ENCODE data around the gene ZRANB3.
"Not testable (repeated sequence)": the region's sequence is repeated elsewhere in the genome, so short reads cannot be mapped to it uniquely, and the experiment has no call there.

Gene ZRANB3

GRCh38 chr2:135512099-135512498 is 18.9 kb downstream of the ZRANB3 start:
- TF ChIP-seq Cebpa-rat (IDR thresholded peaks at IDR 0.05) = no peak
- no peak overlapping the region for H3K9ac ChIP-seq
- no peaks in the 10 kb centered on the region for H3K4me1 ChIP-seq
- H3K4me3 ChIP-seq = no peak overlapping the region
- H4K20me1 ChIP-seq = no peaks in the 10 kb centered on the region
- peaks cover 29 to 60% (median 53%) of the 10 kb centered on the region in 11 experiments for H3K9me3 ChIP-seq (replicated peaks in 1 of 11)
- no peaks in the 10 kb centered on the region for H3K27me3 ChIP-seq
- H3K27ac ChIP-seq = no peak overlapping the region
- peaks cover under 1 to 32% (median 15%) of the 10 kb centered on the region in 11 experiments; a peak in 21 of 22 replicates for H3K36me3 ChIP-seq
- H3K4me2 ChIP-seq = no peak overlapping the region

- no peak for TF ChIP-seq Cebpa-rat (IDR thresholded peaks at IDR 0.05)
- no peak overlapping the region for H3K4me2 ChIP-seq
- H3K27ac ChIP-seq = no peak overlapping the region
Measured at GRCh38 chr2:135510577-135510976, 20.4 kb downstream of the ZRANB3 start.

GRCh38 chr2:135504811-135505210 is 26.2 kb downstream of the ZRANB3 start:
- Histone ChIP-seq H3K27me3 (no peaks in the 10 kb centered on the region), H3K9me3 (replicated peaks in 1 of 11) (peaks cover 14 to 32% (median 25%) of the 10 kb centered on the region in 11 experiments), H3K9ac (no peak overlapping the region), H3K27ac (no peak overlapping the region), H3K36me3 (peaks cover 9 to 42% (median 31%) of the 10 kb centered on the region in 11 experiments; a peak in 20 of 22 replicates), H3K4me2 (no peak overlapping the region), H3K4me3 (no peak overlapping the region), H4K20me1 (no peaks in the 10 kb centered on the region), H3K4me1 (no peaks in the 10 kb centered on the region)
- TF ChIP-seq Cebpa-rat (IDR thresholded peaks at IDR 0.05) = no peak

More at GRCh38 chr2:135510577-135510976, 20.4 kb downstream of the ZRANB3 start:
- H3K9ac ChIP-seq = no peak overlapping the region
- H4K20me1 ChIP-seq = no peaks in the 10 kb centered on the region
- H3K4me1 ChIP-seq = no peaks in the 10 kb centered on the region
- H3K4me3 ChIP-seq = no peak overlapping the region
- H3K27me3 ChIP-seq = no peaks in the 10 kb centered on the region
- H3K9me3 ChIP-seq (replicated peaks in 1 of 11) = peaks cover 14 to 45% (median 38%) of the 10 kb centered on the region in 11 experiments
- H3K36me3 ChIP-seq = peaks cover 0 to 21% (median 11%) of the 10 kb centered on the region in 11 experiments; a peak in 14 of 22 replicates

- not testable (repeated sequence) for H3K27me3 ChIP-seq, H4K20me1 ChIP-seq, H3K4me1 ChIP-seq, H3K4me3 ChIP-seq, H3K4me2 ChIP-seq, H3K27ac ChIP-seq, H3K9ac ChIP-seq
- Histone ChIP-seq H3K9me3 (replicated peaks in 1 of 11) (peaks cover 56 to 74% (median 62%) of the 10 kb centered on the region in 11 experiments), H3K36me3 (peaks cover 36 to 81% (median 63%) of the 10 kb centered on the region in 11 experiments)
Measured at GRCh38 chr2:135498588-135498987, 32.4 kb downstream of the ZRANB3 start.

- Histone ChIP-seq H3K27me3 (no peaks in the 10 kb centered on the region; a peak in 1 of 22 replicates), H3K4me1 (peaks cover 0 to 7% (median 0%) of the 10 kb centered on the region in 10 experiments; a peak in 5 of 20 replicates), H4K20me1 (no peaks in the 10 kb centered on the region), H3K36me3 (peaks cover 23 to 61% (median 41%) of the 10 kb centered on the region in 11 experiments), H3K9me3 (replicated peaks in 1 of 11) (peaks cover 37 to 59% (median 48%) of the 10 kb centered on the region in 11 experiments), H3K27ac (no peak overlapping the region), H3K4me2 (no peak overlapping the region), H3K9ac (no peak overlapping the region), H3K4me3 (no peak overlapping the region)
- no peak for TF ChIP-seq Cebpa-rat (IDR thresholded peaks at IDR 0.05)
Measured at GRCh38 chr2:135494917-135495316, 36.1 kb downstream of the ZRANB3 start.

GRCh38 chr2:135494503-135494902 is 36.5 kb downstream of the ZRANB3 start:
- Histone ChIP-seq H3K9ac (no peak overlapping the region), H3K4me1 (peaks cover 0 to 7% (median 0%) of the 10 kb centered on the region in 10 experiments; a peak in 5 of 20 replicates), H3K27ac (no peak overlapping the region), H3K9me3 (replicated peaks in 1 of 11) (peaks cover 33 to 55% (median 44%) of the 10 kb centered on the region in 11 experiments), H3K4me2 (no peak overlapping the region), H3K4me3 (no peak overlapping the region), H3K36me3 (peaks cover 19 to 57% (median 37%) of the 10 kb centered on the region in 11 experiments), H3K27me3 (no peaks in the 10 kb centered on the region; a peak in 1 of 22 replicates), H4K20me1 (no peaks in the 10 kb centered on the region)
- no peak for TF ChIP-seq Cebpa-rat (IDR thresholded peaks at IDR 0.05)

- peaks cover 22 to 50% (median 31%) of the 10 kb centered on the region in 11 experiments for H3K36me3 ChIP-seq
- no peak overlapping the region for H3K4me3 ChIP-seq
- peaks cover 0 to 7% (median 0%) of the 10 kb centered on the region in 10 experiments; a peak in 5 of 20 replicates for H3K4me1 ChIP-seq
- H4K20me1 ChIP-seq = no peaks in the 10 kb centered on the region
- no peak for TF ChIP-seq Cebpa-rat (IDR thresholded peaks at IDR 0.05)
- H3K9ac ChIP-seq = no peak overlapping the region
- H3K9me3 ChIP-seq (replicated peaks in 1 of 11) = peaks cover 22 to 43% (median 34%) of the 10 kb centered on the region in 11 experiments
- H3K4me2 ChIP-seq = no peak overlapping the region
- no peaks in the 10 kb centered on the region for H3K27me3 ChIP-seq
- no peak overlapping the region for H3K27ac ChIP-seq
Measured at GRCh38 chr2:135490376-135490775, 40.6 kb downstream of the ZRANB3 start.

- H3K9me3 ChIP-seq (replicated peaks in 1 of 11) = peaks cover 30 to 43% (median 37%) of the 10 kb centered on the region in 11 experiments
- no peak overlapping the region for H3K27ac ChIP-seq
- H3K4me1 ChIP-seq = no peaks in the 10 kb centered on the region
- no peaks in the 10 kb centered on the region for H4K20me1 ChIP-seq
- H3K9ac ChIP-seq = no peak overlapping the region
- H3K36me3 ChIP-seq = peaks cover 28 to 42% (median 33%) of the 10 kb centered on the region in 11 experiments
- no peaks in the 10 kb centered on the region for H3K27me3 ChIP-seq
- TF ChIP-seq Cebpa-rat (IDR thresholded peaks at IDR 0.05) = no peak
- no peak overlapping the region for H3K4me2 ChIP-seq
- H3K4me3 ChIP-seq = no peak overlapping the region
Measured at GRCh38 chr2:135485441-135485840, 45.6 kb downstream of the ZRANB3 start.

GRCh38 chr2:135475128-135475527 is 55.9 kb downstream of the ZRANB3 start:
- TF ChIP-seq Cebpa-rat (IDR thresholded peaks at IDR 0.05) = no peak
- Histone ChIP-seq H3K9me3 (replicated peaks in 1 of 11) (no peaks in the 10 kb centered on the region), H3K4me2 (no peak overlapping the region), H3K27ac (no peak overlapping the region), H3K4me3 (no peak overlapping the region), H3K9ac (no peak overlapping the region), H4K20me1 (no peaks in the 10 kb centered on the region), H3K4me1 (no peaks in the 10 kb centered on the region), H3K36me3 (no peaks in the 10 kb centered on the region), H3K27me3 (no peaks in the 10 kb centered on the region)

GRCh38 chr2:135473567-135473966 is 57.5 kb downstream of the ZRANB3 start:
- Histone ChIP-seq H3K4me2 (no peak overlapping the region), H3K4me3 (no peak overlapping the region), H3K9ac (no peak overlapping the region), H4K20me1 (no peaks in the 10 kb centered on the region), H3K4me1 (no peaks in the 10 kb centered on the region), H3K27me3 (no peaks in the 10 kb centered on the region), H3K27ac (no peak overlapping the region), H3K36me3 (no peaks in the 10 kb centered on the region), H3K9me3 (replicated peaks in 1 of 11) (no peaks in the 10 kb centered on the region)
- TF ChIP-seq Cebpa-rat (IDR thresholded peaks at IDR 0.05) = no peak
